ENCODE results near the gene GSS. TPM values are rescaled to one million over a fixed set of nuclear protein-coding genes. Genes with fewer than 3 reads are reported as not detected.

Gene GSS
- total and polyA plus RNA-seq, 4 donors = 20.8 to 38.8 (median 35.4) TPM

DNA sequence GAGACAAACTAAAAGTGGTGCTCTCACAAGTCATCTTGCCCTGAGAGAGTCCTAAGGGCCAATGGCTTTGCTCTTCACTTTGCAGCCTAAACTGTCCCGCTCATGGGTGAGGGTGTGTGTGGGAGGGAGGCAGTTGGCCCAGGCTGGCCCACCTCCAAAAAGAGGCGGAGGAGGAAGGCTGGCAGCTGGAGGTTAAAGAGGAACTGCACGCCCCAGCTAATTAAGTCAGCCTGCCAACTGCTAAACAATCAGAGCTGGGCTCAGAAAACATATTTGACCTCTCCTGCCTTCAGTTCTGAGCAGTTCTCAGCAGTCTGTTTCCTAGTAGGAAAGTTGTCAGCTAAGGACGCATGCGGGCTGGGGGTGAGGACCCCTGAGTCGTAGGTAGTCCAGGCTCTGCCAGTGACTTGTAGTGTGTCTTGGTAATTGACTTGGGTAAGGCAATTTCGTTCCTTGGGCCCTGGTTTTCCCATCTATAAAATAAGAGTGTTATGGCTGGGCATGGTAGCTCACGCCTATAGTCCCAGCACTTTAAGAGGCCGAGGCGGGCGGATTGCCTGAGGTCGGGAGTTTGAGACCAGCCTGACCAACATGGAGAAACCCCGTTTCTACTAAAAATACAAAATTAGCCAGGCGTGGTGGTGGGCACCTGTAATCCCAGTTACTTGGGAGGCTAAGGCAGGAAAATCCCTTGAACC lies 17.0 kb downstream of the GSS start:
- DNase-seq (ENCODE audit: low spot score) = no peak
- WGBS = 72% methylated on average over 14 of the region's 14 CpGs
- Histone ChIP-seq H3K36me3 (ENCODE audit: control insufficient read depth in 4 of 4, insufficient read depth in 3 of 4, low read depth in 1 of 4, low read length in 3 of 4) (peaks cover 4 to 23% (median 10%) of the 10 kb centered on the region in 4 donors), H3K4me1 (ENCODE audit: control insufficient read depth in 4 of 4, insufficient read depth in 4 of 4, low read length in 3 of 4) (peaks cover 0 to 3% (median under 1%) of the 10 kb centered on the region in 4 donors), H3K27ac (ENCODE audit: low read depth in 1 of 2, low read length in 2 of 2) (no peak overlapping the region), H3K9me3 (ENCODE audit: control insufficient read depth in 4 of 4, low read length in 3 of 4) (no peaks in the 10 kb centered on the region), H3K27me3 (ENCODE audit: control insufficient read depth in 4 of 4, insufficient read depth in 4 of 4, low read length in 3 of 4) (no peaks in the 10 kb centered on the region), H3K4me3 (ENCODE audit: low read depth in 1 of 3, low read length in 3 of 3) (no peak overlapping the region), H3K9ac (ENCODE audit: low read depth in 1 of 2, low read length in 2 of 2) (no peak overlapping the region)
- TF ChIP-seq NR2F2 (IDR thresholded peaks at IDR 0.05) (peak; percentile 17), JUND (IDR thresholded peaks at IDR 0.05) (no peak)

DNA sequence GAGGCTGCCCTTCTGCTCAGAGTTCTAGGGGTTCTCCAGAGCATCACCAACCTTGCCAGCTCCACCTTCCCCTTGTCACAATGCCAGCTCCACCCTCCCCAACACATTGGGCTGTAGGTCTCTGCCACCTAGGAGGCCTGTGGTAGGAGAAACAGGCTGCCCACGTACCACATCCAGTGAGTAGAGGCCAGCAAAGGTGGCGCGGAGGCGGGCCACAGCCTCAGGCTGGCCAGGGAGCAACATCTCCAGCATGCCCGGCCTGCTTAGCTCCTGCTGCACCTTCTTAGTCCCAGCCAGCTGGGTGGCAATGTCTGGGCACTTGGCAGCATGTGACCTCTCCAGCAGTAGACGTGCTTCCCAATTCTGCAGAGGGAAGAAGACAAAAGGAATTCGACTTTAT lies 23.8 kb downstream of the GSS start:
- Histone ChIP-seq H3K27me3 (ENCODE audit: control insufficient read depth in 4 of 4, insufficient read depth in 4 of 4, low read length in 3 of 4) (no peaks in the 10 kb centered on the region), H3K9ac (ENCODE audit: low read depth in 1 of 2, low read length in 2 of 2) (no peak overlapping the region), H3K4me1 (ENCODE audit: control insufficient read depth in 4 of 4, insufficient read depth in 4 of 4, low read length in 3 of 4) (no peaks in the 10 kb centered on the region), H3K36me3 (ENCODE audit: control insufficient read depth in 4 of 4, insufficient read depth in 3 of 4, low read depth in 1 of 4, low read length in 3 of 4) (peaks cover 4 to 44% (median 37%) of the 10 kb centered on the region in 4 donors), H3K4me3 (ENCODE audit: low read depth in 1 of 3, low read length in 3 of 3) (no peak overlapping the region), H3K9me3 (ENCODE audit: control insufficient read depth in 4 of 4, low read length in 3 of 4) (no peaks in the 10 kb centered on the region), H3K27ac (ENCODE audit: low read depth in 1 of 2, low read length in 2 of 2) (no peak overlapping the region)
- 94% methylated on average over 7 of the region's 7 CpGs for WGBS
- no peak for DNase-seq (ENCODE audit: low spot score)
- TF ChIP-seq FOXA2 (IDR thresholded peaks at IDR 0.05) = no peak
- TF ChIP-seq, protein P1, sequence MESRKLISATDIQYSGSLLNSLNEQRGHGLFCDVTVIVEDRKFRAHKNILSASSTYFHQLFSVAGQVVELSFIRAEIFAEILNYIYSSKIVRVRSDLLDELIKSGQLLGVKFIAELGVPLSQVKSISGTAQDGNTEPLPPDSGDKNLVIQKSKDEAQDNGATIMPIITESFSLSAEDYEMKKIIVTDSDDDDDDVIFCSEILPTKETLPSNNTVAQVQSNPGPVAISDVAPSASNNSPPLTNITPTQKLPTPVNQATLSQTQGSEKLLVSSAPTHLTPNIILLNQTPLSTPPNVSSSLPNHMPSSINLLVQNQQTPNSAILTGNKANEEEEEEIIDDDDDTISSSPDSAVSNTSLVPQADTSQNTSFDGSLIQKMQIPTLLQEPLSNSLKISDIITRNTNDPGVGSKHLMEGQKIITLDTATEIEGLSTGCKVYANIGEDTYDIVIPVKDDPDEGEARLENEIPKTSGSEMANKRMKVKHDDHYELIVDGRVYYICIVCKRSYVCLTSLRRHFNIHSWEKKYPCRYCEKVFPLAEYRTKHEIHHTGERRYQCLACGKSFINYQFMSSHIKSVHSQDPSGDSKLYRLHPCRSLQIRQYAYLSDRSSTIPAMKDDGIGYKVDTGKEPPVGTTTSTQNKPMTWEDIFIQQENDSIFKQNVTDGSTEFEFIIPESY (IDR thresholded peaks at IDR 0.05) = no peak

DNA sequence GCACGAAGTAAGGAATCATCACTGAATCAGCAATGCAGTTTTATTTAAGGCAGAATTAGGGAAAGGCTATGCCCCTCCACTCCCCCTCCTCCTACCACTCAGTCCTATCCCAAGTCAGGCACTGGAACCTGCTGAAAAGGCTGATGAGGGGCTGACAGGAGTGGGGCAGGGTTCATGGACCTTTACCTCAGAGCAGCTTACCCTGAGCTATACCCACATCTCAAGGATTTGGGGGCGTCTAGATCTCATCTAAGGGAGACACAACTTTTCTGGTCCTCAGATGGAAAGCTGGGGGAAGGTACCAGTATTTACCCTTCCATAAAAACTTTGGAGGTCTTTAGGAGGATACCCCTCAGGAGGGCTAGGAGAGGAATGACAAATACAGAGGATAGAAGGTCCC lies 27.2 kb downstream of the GSS start:
- no peaks in the 10 kb centered on the region for H3K27me3 ChIP-seq (ENCODE audit: control insufficient read depth in 4 of 4, insufficient read depth in 4 of 4, low read length in 3 of 4)
- H3K9me3 ChIP-seq (ENCODE audit: control insufficient read depth in 4 of 4, low read length in 3 of 4) = no peaks in the 10 kb centered on the region
- H3K4me1 ChIP-seq (ENCODE audit: control insufficient read depth in 4 of 4, insufficient read depth in 4 of 4, low read length in 3 of 4) = no peaks in the 10 kb centered on the region
- H3K4me3 ChIP-seq (ENCODE audit: low read depth in 1 of 3, low read length in 3 of 3) = no peak overlapping the region
- 90% methylated on average over 2 of the region's 2 CpGs for WGBS
- H3K27ac ChIP-seq (ENCODE audit: low read depth in 1 of 2, low read length in 2 of 2) = no peak overlapping the region
- H3K9ac ChIP-seq (ENCODE audit: low read depth in 1 of 2, low read length in 2 of 2) = no peak overlapping the region
- no peak for DNase-seq (ENCODE audit: low spot score)
- TF ChIP-seq, protein P2, sequence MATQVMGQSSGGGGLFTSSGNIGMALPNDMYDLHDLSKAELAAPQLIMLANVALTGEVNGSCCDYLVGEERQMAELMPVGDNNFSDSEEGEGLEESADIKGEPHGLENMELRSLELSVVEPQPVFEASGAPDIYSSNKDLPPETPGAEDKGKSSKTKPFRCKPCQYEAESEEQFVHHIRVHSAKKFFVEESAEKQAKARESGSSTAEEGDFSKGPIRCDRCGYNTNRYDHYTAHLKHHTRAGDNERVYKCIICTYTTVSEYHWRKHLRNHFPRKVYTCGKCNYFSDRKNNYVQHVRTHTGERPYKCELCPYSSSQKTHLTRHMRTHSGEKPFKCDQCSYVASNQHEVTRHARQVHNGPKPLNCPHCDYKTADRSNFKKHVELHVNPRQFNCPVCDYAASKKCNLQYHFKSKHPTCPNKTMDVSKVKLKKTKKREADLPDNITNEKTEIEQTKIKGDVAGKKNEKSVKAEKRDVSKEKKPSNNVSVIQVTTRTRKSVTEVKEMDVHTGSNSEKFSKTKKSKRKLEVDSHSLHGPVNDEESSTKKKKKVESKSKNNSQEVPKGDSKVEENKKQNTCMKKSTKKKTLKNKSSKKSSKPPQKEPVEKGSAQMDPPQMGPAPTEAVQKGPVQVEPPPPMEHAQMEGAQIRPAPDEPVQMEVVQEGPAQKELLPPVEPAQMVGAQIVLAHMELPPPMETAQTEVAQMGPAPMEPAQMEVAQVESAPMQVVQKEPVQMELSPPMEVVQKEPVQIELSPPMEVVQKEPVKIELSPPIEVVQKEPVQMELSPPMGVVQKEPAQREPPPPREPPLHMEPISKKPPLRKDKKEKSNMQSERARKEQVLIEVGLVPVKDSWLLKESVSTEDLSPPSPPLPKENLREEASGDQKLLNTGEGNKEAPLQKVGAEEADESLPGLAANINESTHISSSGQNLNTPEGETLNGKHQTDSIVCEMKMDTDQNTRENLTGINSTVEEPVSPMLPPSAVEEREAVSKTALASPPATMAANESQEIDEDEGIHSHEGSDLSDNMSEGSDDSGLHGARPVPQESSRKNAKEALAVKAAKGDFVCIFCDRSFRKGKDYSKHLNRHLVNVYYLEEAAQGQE (IDR thresholded peaks at IDR 0.05) = no peak
- no peak for TF ChIP-seq RAD21 (IDR thresholded peaks at IDR 0.05)
- TF ChIP-seq HNF4G (IDR thresholded peaks at IDR 0.05) = no peak
- TF ChIP-seq SP1 (IDR thresholded peaks at IDR 0.05) = no peak
- no peak for TF ChIP-seq NR2F2 (IDR thresholded peaks at IDR 0.05)
- TF ChIP-seq YY1 (IDR thresholded peaks at IDR 0.05) = no peak
- TF ChIP-seq RXRA (IDR thresholded peaks at IDR 0.05) = no peak
- TF ChIP-seq, protein P3, sequence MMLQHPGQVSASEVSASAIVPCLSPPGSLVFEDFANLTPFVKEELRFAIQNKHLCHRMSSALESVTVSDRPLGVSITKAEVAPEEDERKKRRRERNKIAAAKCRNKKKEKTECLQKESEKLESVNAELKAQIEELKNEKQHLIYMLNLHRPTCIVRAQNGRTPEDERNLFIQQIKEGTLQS (IDR thresholded peaks at IDR 0.05) = no peak
- TF ChIP-seq JUND (IDR thresholded peaks at IDR 0.05) = no peak
- TF ChIP-seq TAF1 (conservative IDR thresholded peaks at IDR 0.05) = no peak
- TF ChIP-seq, protein P1 (IDR thresholded peaks at IDR 0.05) = no peak
- peaks cover 11 to 73% (median 54%) of the 10 kb centered on the region in 4 donors for H3K36me3 ChIP-seq (ENCODE audit: control insufficient read depth in 4 of 4, insufficient read depth in 3 of 4, low read depth in 1 of 4, low read length in 3 of 4)
